NCI-H1694 (cell line): Measurements from ENCODE around the gene SELENOH.
"Not testable (repeated sequence)": the region's sequence is repeated elsewhere in the genome, so short reads cannot be mapped to it uniquely, and the experiment has no call there.

ENCODE experiments used
- DNase-seq: peaks from one replicate; lab custom pipeline; 2025; lab: John Stamatoyannopoulos, UW

Gene SELENOH

GRCh38 chr11:57741132-57742086, at the start of gene SELENOH:
TSS of gene SELENOH (plus strand) at chr11:57741491. CDS start at chr11:57741596, 105 bp downstream.
- DNase-seq: peak; percentile 92

- no peak for DNase-seq
These were observed 42.4 kb upstream of the SELENOH start for GRCh38 chr11:57698843-57699365.

- DNase-seq: no peak
These were observed 41.5 kb upstream of the SELENOH start for GRCh38 chr11:57699813-57700212.

GRCh38 chr11:57700425-57700824, 40.9 kb upstream of the SELENOH start:
- DNase-seq: no peak

- no peak for DNase-seq
These were observed 38.0 kb upstream of the SELENOH start for GRCh38 chr11:57703341-57703740.

- no peak for DNase-seq
These were observed 36.4 kb upstream of the SELENOH start for GRCh38 chr11:57704932-57705331.

GRCh38 chr11:57705432-57705831, 35.9 kb upstream of the SELENOH start:
- not testable (repeated sequence) for DNase-seq

GRCh38 chr11:57709802-57710367, 31.4 kb upstream of the SELENOH start:
- DNase-seq: no peak

GRCh38 chr11:57711414-57712255, 29.7 kb upstream of the SELENOH start, which contains the start of gene MED19:
TSS of gene MED19 (minus strand) at chr11:57712215. CDS start at chr11:57712179, 36 bp downstream.
- DNase-seq: peak; percentile 20

GRCh38 chr11:57712256-57713150, 28.8 kb upstream of the SELENOH start, which contains the start of gene TMX2:
TSS of gene TMX2 (plus strand) at chr11:57712593. CDS start at chr11:57712619, 26 bp downstream.
- DNase-seq: peak; percentile 97

GRCh38 chr11:57713835-57714234, 27.5 kb upstream of the SELENOH start:
- DNase-seq: no peak

GRCh38 chr11:57716726-57717125, 24.6 kb upstream of the SELENOH start:
- not testable (repeated sequence) for DNase-seq

- no peak for DNase-seq
These were observed 14.1 kb upstream of the SELENOH start for GRCh38 chr11:57727185-57727584.

GRCh38 chr11:57728829-57729228, 12.5 kb upstream of the SELENOH start:
- DNase-seq: no peak

- no peak for DNase-seq
These were observed 11.8 kb upstream of the SELENOH start for GRCh38 chr11:57729479-57729878.

GRCh38 chr11:57732661-57733060, 8.6 kb upstream of the SELENOH start:
- no peak for DNase-seq

GRCh38 chr11:57735619-57736298, 5.5 kb upstream of the SELENOH start:
- no peak for DNase-seq

GRCh38 chr11:57742087-57742452, 779 bp downstream of the SELENOH start:
- DNase-seq: no peak

- DNase-seq: no peak
These were observed 3.1 kb downstream of the SELENOH start for GRCh38 chr11:57744357-57744756.

GRCh38 chr11:57745206-57745605, 3.9 kb downstream of the SELENOH start:
- no peak for DNase-seq
